Neural crest cell (in vitro differentiated cells): ENCODE results near the gene GPC6. TPM values are rescaled to one million over a fixed set of nuclear protein-coding genes. Genes with fewer than 3 reads are reported as not detected.

Experiments used
- DNase-seq: peaks from one replicate; pipeline ENCODE4 v3.0.0; 2021; ENCODE audit warnings: low read depth, mixed read lengths, low spot score
- H3K27ac Mint-ChIP-seq: one replicate; pipeline ENCODE4 v1.8.0; 2021; ENCODE audit warnings: mild to moderate bottlenecking, mixed read lengths; ENCODE audit not compliant: unreplicated experiment
- H3K27me3 Mint-ChIP-seq: 2 replicates; pipeline ENCODE4 v1.8.0; 2021; ENCODE audit warnings: low read depth, mild to moderate bottlenecking, mixed read lengths
- H3K36me3 Mint-ChIP-seq: 2 replicates; pipeline ENCODE4 v1.8.0; 2021; ENCODE audit warnings: low read depth, mild to moderate bottlenecking, mixed read lengths
- H3K4me1 Mint-ChIP-seq: 2 replicates; pipeline ENCODE4 v1.8.0; 2021; ENCODE audit warnings: mixed read lengths
- H3K4me3 Mint-ChIP-seq: one replicate; pipeline ENCODE4 v1.8.0; 2021; ENCODE audit warnings: mild to moderate bottlenecking, mixed read lengths
- H3K9me3 Mint-ChIP-seq: 2 replicates; pipeline ENCODE4 v1.8.0; 2021; ENCODE audit warnings: mixed read lengths
- CTCF ChIP-seq: fragments of 200-600 bp; sonication (generic); conservative IDR thresholded peaks from 2 replicates; pipeline ENCODE4 v1.5.0; 2021; ENCODE audit warnings: antibody characterized with exemption, mild to moderate bottlenecking
- total RNA-seq: library from RNA; stranded (reverse); gene quantifications from 2 replicates; pipeline ENCODE4 v1.2.1, GENCODE V29; 2021

The GPC6 gene
- total RNA-seq, 1 donor from 2014 or later, result 13.4 TPM

- no peak overlapping the region for H3K27ac Mint-ChIP-seq
- H3K9me3 Mint-ChIP-seq, result no peaks in the 10 kb centered on the region
- peaks cover 9% of the 10 kb centered on the region for H3K4me1 Mint-ChIP-seq
- H3K36me3 Mint-ChIP-seq, result no peaks in the 10 kb centered on the region
- H3K27me3 Mint-ChIP-seq, result no peaks in the 10 kb centered on the region
- H3K4me3 Mint-ChIP-seq, result no peak overlapping the region
- no peak for DNase-seq
- no peak for TF ChIP-seq CTCF
Measured at GRCh38 chr13:93771782-93772181, 545.2 kb downstream of the GPC6 start.

GRCh38 chr13:93774506-93774905, 547.9 kb downstream of the GPC6 start:
- Mint-ChIP-seq H3K27me3 (no peaks in the 10 kb centered on the region), H3K9me3 (no peaks in the 10 kb centered on the region), H3K4me1 (peaks cover 9% of the 10 kb centered on the region), H3K4me3 (no peak overlapping the region), H3K27ac (no peak overlapping the region), H3K36me3 (no peaks in the 10 kb centered on the region)
- no peak for DNase-seq
- no peak for TF ChIP-seq CTCF

GRCh38 chr13:93775027-93775426, 548.4 kb downstream of the GPC6 start:
- Mint-ChIP-seq H3K4me3 (no peak overlapping the region), H3K9me3 (no peaks in the 10 kb centered on the region), H3K4me1 (peaks cover 9% of the 10 kb centered on the region), H3K36me3 (no peaks in the 10 kb centered on the region), H3K27me3 (no peaks in the 10 kb centered on the region), H3K27ac (no peak overlapping the region)
- DNase-seq, result no peak
- TF ChIP-seq CTCF, result no peak

GRCh38 chr13:93775507-93776108, 549.0 kb downstream of the GPC6 start:
- no peaks in the 10 kb centered on the region for H3K36me3 Mint-ChIP-seq
- no peak for TF ChIP-seq CTCF
- no peak overlapping the region for H3K27ac Mint-ChIP-seq
- no peak overlapping the region for H3K4me3 Mint-ChIP-seq
- H3K9me3 Mint-ChIP-seq, result no peaks in the 10 kb centered on the region
- no peaks in the 10 kb centered on the region for H3K27me3 Mint-ChIP-seq
- H3K4me1 Mint-ChIP-seq, result peaks cover 9% of the 10 kb centered on the region
- DNase-seq, result no peak

GRCh38 chr13:93776936-93777335, 550.3 kb downstream of the GPC6 start:
- TF ChIP-seq CTCF, result no peak
- H3K4me3 Mint-ChIP-seq, result no peak overlapping the region
- H3K4me1 Mint-ChIP-seq, result no peaks in the 10 kb centered on the region
- no peaks in the 10 kb centered on the region for H3K27me3 Mint-ChIP-seq
- no peak overlapping the region for H3K27ac Mint-ChIP-seq
- no peaks in the 10 kb centered on the region for H3K36me3 Mint-ChIP-seq
- H3K9me3 Mint-ChIP-seq, result peaks cover 2% of the 10 kb centered on the region
- DNase-seq, result no peak
